Liver (tissue), 9 donors: Measurements from ENCODE around the gene EMD. TPM values are rescaled to one million over a fixed set of nuclear protein-coding genes. Genes with fewer than 3 reads are reported as not detected.
A peak's percentile ranks its signal among the peaks of the same experiment; 100 is the strongest.

Experiments
- DNase-seq: peaks from one replicate; pipeline ENCODE4 v3.0.0-alpha.2; 2017; ENCODE audit warnings: low spot score
- H3K27ac ChIP-seq, 2 donors: one replicate each; pipeline ENCODE4 v1.7.0; 2013; ENCODE audit warnings: inconsistent platforms in 2 of 2, low read length in 2 of 2, control low read depth in 1 of 2, low read depth in 1 of 2, mild to moderate bottlenecking in 1 of 2
- H3K27me3 ChIP-seq, 4 donors: one replicate each; pipeline versions ENCODE4 v1.6.1 to v1.7.0; 2013; ENCODE audit warnings: low read length in 3 of 4, inconsistent platforms in 1 of 4, mild to moderate bottlenecking in 1 of 4, moderate library complexity in 1 of 4; ENCODE audit not compliant: control insufficient read depth in 4 of 4, insufficient read depth in 4 of 4
- H3K36me3 ChIP-seq, 4 donors: one replicate each; pipeline versions ENCODE4 v1.6.1 to v1.7.0; 2013; ENCODE audit warnings: low read length in 3 of 4, mild to moderate bottlenecking in 3 of 4, low read depth in 1 of 4, moderate library complexity in 1 of 4; ENCODE audit not compliant: control insufficient read depth in 4 of 4, insufficient read depth in 3 of 4
- H3K4me1 ChIP-seq, 4 donors: one replicate each; pipeline versions ENCODE4 v1.6.1 to v1.7.0; 2013; ENCODE audit warnings: low read length in 3 of 4, mild to moderate bottlenecking in 3 of 4, moderate library complexity in 1 of 4; ENCODE audit not compliant: control insufficient read depth in 4 of 4, insufficient read depth in 4 of 4
- H3K4me3 ChIP-seq, 3 donors: one replicate each; pipeline versions ENCODE4 v1.6.1 to v1.7.0; 2013; ENCODE audit warnings: low read length in 3 of 3, control low read depth in 1 of 3, low read depth in 1 of 3, mild to moderate bottlenecking in 1 of 3
- H3K9ac ChIP-seq, 2 donors: one replicate each; pipeline ENCODE4 v1.7.0; 2013; ENCODE audit warnings: low read length in 2 of 2, mild to moderate bottlenecking in 2 of 2, moderate library complexity in 2 of 2, control low read depth in 1 of 2, low read depth in 1 of 2
- H3K9me3 ChIP-seq, 4 donors: one replicate each; pipeline versions ENCODE4 v1.6.1 to v1.7.0; 2013; ENCODE audit warnings: low read length in 3 of 4; ENCODE audit not compliant: control insufficient read depth in 4 of 4
- ATF3 ChIP-seq: IDR thresholded peaks from 2 replicates; pipeline ENCODE4 v1.6.1; 2016; ENCODE audit warnings: antibody characterized with exemption
- CTCF ChIP-seq: fragments of 150-350 bp; IDR thresholded peaks from 2 replicates; pipeline ENCODE4 v1.5.1; 2017; ENCODE audit warnings: improper control_type of control experiment, low read depth, low read length; ENCODE audit not compliant: missing input control
- EGR1 ChIP-seq, 2 donors: IDR thresholded peaks; 2 replicates each; pipeline ENCODE4 v1.6.1; 2016 to 2018; ENCODE audit warnings: antibody characterized with exemption in 2 of 2, low read depth in 2 of 2
- FOXA1 ChIP-seq: IDR thresholded peaks from 2 replicates; pipeline ENCODE4 v1.6.1; 2016; ENCODE audit warnings: antibody characterized with exemption
- FOXA2 ChIP-seq: IDR thresholded peaks from 2 replicates; pipeline ENCODE4 v1.6.1; 2016; ENCODE audit warnings: antibody characterized with exemption
- GABPA ChIP-seq, 2 donors: IDR thresholded peaks in 1 of 2; conservative IDR thresholded peaks in 1 of 2; 2 replicates each; pipeline ENCODE4 v1.6.1; 2016; ENCODE audit warnings: antibody characterized with exemption in 2 of 2, mild to moderate bottlenecking in 1 of 2, moderate library complexity in 1 of 2
- HNF4A ChIP-seq, 2 donors: conservative IDR thresholded peaks; 2 replicates each; pipeline ENCODE4 v1.6.1; 2016; ENCODE audit warnings: antibody characterized with exemption in 2 of 2, mild to moderate bottlenecking in 2 of 2
- HNF4G ChIP-seq: IDR thresholded peaks from 2 replicates; pipeline ENCODE4 v1.6.1; 2016; ENCODE audit warnings: antibody characterized with exemption
- JUND ChIP-seq, 2 donors: IDR thresholded peaks; 2 replicates each; pipeline ENCODE4 v1.6.1; 2016; ENCODE audit warnings: antibody characterized with exemption in 2 of 2
- MAX ChIP-seq: IDR thresholded peaks from 2 replicates; pipeline ENCODE4 v1.6.1; 2016; ENCODE audit warnings: antibody characterized with exemption
- NR2F2 ChIP-seq: IDR thresholded peaks from 2 replicates; pipeline ENCODE4 v1.6.1; 2016; ENCODE audit warnings: antibody characterized with exemption
- REST ChIP-seq: IDR thresholded peaks from 2 replicates; pipeline ENCODE4 v1.6.1; 2016; ENCODE audit warnings: antibody characterized with exemption, mild to moderate bottlenecking
- RXRA ChIP-seq, 2 donors: IDR thresholded peaks; 2 replicates each; pipeline ENCODE4 v1.6.1; 2017 to 2018; ENCODE audit warnings: antibody characterized with exemption in 2 of 2, mild to moderate bottlenecking in 1 of 2
- SP1 ChIP-seq: IDR thresholded peaks from 2 replicates; pipeline ENCODE4 v1.6.1; 2018; ENCODE audit warnings: antibody characterized with exemption, mild to moderate bottlenecking
- TAF1 ChIP-seq: conservative IDR thresholded peaks from 2 replicates; pipeline ENCODE4 v1.6.1; 2016; ENCODE audit warnings: antibody characterized with exemption, mild to moderate bottlenecking
- YY1 ChIP-seq: IDR thresholded peaks from 2 replicates; pipeline ENCODE4 v1.6.1; 2016; ENCODE audit warnings: antibody characterized with exemption, mild to moderate bottlenecking
- WGBS: extraction: QIAGEN DNeasy Blood & Tissue Kit; methylation state at CpG from one replicate; pipeline ENCODE4 v1.1.7; 2013; 5-methylcytosine and 5-hydroxymethylcytosine counted together
- polyA plus RNA-seq, 2 donors: library from polyadenylated mRNA; stranded (reverse) in 1 of 2; unstranded in 1 of 2; fragments of 200-250 nt in 1 of 2; fragments of >200 nt in 1 of 2; fragmentation: Nextera tagmentation in 1 of 2; extraction: Ambion mirVana in 1 of 2; gene quantifications; one replicate each; pipeline versions ENCODE4 v1.2.1 to v1.2.3, GENCODE V29; 2013 to 2015
- total RNA-seq, 2 donors: library from RNA; depleted of rRNA; stranded (reverse); fragments of >200 nt; gene quantifications; one replicate each; pipeline ENCODE4 v1.2.3, GENCODE V29; 2014
- donor health status: healthy.
- donor health status: healthy.
- donor health status: healthy.
- donor health status: healthy.
- donor health status: healthy.

The EMD gene
- total and polyA plus RNA-seq, 4 donors: 11.6 to 38.0 (median 17.0) TPM

- peaks cover 0 to 2% (median 0%) of the 10 kb centered on the region in 4 donors for H3K36me3 ChIP-seq
- no peak overlapping the region for H3K4me3 ChIP-seq
- DNase-seq: no peak
- H3K4me1 ChIP-seq: peaks cover 3 to 24% (median 9%) of the 10 kb centered on the region in 4 donors
- H3K9me3 ChIP-seq: no peaks in the 10 kb centered on the region
- H3K9ac ChIP-seq: no peak overlapping the region
- whole genome bisulfite sequencing: 50% methylated on average over 11 of the region's 11 CpGs
- H3K27ac ChIP-seq: no peak overlapping the region
- H3K27me3 ChIP-seq: no peaks in the 10 kb centered on the region
- TF ChIP-seq MAX (peak; percentile 14), TAF1 (no peak), RXRA (IDR thresholded peaks at IDR 0.05) (peak in 1 of 2 donors; percentile 34), HNF4A (conservative IDR thresholded peaks at IDR 0.05) (peak in 1 of 2 donors; percentile 31), YY1 (no peak)
Observed at GRCh38 chrX:154366666-154367055, 12.4 kb upstream of the EMD start.

GRCh38 chrX:154367474-154368308 lies 11.4 kb upstream of the EMD start:
- peaks cover 5 to 24% (median 9%) of the 10 kb centered on the region in 4 donors for H3K4me1 ChIP-seq
- no peak for TF ChIP-seq JUND (IDR thresholded peaks at IDR 0.05)
- no peak for TF ChIP-seq YY1
- TF ChIP-seq FOXA1: no peak
- no peak for TF ChIP-seq HNF4A (conservative IDR thresholded peaks at IDR 0.05)
- H3K36me3 ChIP-seq: no peaks in the 10 kb centered on the region
- DNase-seq: no peak
- H3K4me3 ChIP-seq: no peak overlapping the region
- H3K27me3 ChIP-seq: no peaks in the 10 kb centered on the region
- WGBS: 93% methylated on average over 31 of the region's 31 CpGs
- no peak overlapping the region for H3K9ac ChIP-seq
- no peaks in the 10 kb centered on the region for H3K9me3 ChIP-seq
- no peak overlapping the region for H3K27ac ChIP-seq

DNA sequence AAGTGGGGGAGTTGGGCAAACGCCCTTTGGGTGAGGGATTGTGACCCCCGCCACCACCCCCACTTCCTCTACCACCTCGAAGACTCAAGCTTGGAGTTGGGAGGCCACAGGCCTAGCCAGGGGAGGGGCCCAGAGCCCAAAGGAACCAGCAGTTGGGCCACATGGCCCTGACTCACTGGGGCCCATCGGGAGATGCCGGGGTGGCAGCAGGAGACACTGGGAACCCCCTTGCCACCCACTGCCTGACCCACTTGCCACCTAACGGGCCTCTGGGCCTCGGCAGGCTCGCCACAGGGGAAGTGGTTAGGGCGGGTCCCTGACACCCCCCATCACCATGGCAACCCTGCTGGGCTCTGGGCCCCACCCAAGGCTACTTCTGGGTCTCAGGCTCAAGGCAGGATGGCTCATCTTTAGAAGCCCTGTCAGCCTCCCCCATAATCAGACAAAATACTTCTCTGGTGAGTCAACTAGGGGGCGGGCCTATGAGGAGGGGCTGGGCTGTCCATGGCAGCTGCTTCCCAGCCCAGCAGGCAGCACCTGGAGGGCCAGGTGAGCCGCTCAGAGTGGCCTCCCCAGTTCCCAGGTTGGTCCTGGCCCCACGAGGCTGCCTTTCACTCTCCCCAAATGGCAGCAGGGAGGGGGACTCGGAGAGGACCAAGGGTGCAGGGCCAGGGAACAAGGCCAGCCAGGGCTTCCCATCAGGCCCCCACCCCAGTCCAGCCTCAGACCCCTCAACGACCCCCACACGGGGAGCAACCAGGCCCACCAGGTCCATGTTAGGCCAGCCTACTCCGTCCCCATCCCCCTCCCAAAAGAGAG lies 10.3 kb upstream of the EMD start:
- Histone ChIP-seq H3K4me1 (peaks cover 7 to 30% (median 14%) of the 10 kb centered on the region in 4 donors), H3K9ac (no peak overlapping the region), H3K36me3 (no peaks in the 10 kb centered on the region), H3K9me3 (no peaks in the 10 kb centered on the region), H3K4me3 (peak overlapping the region in 1 of 3 donors; percentile 27), H3K27me3 (no peaks in the 10 kb centered on the region), H3K27ac (peak overlapping the region; percentile 45 to 69)
- WGBS: 54% methylated on average over 16 of the region's 16 CpGs
- TF ChIP-seq HNF4G (no peak), GABPA (IDR thresholded peaks at IDR 0.05 in 1 of 2, conservative IDR thresholded peaks at IDR 0.05 in 1 of 2) (no peak), SP1 (no peak), FOXA2 (no peak), YY1 (no peak), RXRA (IDR thresholded peaks at IDR 0.05) (no peak), FOXA1 (no peak), CTCF (no peak), NR2F2 (no peak), HNF4A (conservative IDR thresholded peaks at IDR 0.05) (no peak), MAX (no peak), TAF1 (no peak), EGR1 (IDR thresholded peaks at IDR 0.05; ENCODE audit: low read depth in 2 of 2) (no peak), ATF3 (no peak), JUND (IDR thresholded peaks at IDR 0.05) (no peak), REST (no peak)
- DNase-seq: peak; percentile 69
